Inferior parietal cortex (tissue), 1 donor: Measurements from ENCODE around the gene GID8.

ENCODE experiments used
- DNase-seq: peaks from one replicate; pipeline ENCODE4 v3.0.0-alpha.2; 2016; ENCODE audit errors: extremely low spot score

Gene GID8

GRCh38 chr20:62902926-62903615, 34.9 kb upstream of the GID8 start:
- no peak for DNase-seq

- no peak for DNase-seq
Observed at GRCh38 chr20:62905536-62906117, 32.3 kb upstream of the GID8 start.

DNA sequence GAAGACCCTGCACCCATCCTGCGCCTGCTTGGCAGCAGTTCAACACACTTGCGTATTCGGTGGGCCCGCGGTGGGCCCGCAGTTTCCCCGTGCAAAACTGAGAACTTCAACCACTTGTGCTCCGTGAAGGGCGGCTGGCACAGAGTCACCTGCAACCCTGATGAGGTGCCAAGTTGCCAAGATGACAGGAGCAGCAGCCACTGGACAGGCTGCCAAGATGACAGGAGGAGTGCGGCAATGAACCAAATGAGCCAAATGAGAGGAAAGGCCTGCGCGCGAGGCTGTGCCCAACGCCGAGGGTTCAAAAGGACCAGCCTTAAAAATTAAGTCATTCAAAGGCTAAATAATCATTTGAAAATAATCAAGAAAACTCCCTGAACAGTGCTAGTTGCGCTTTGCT, 31.7 kb upstream of the GID8 start:
- no peak for DNase-seq

DNA sequence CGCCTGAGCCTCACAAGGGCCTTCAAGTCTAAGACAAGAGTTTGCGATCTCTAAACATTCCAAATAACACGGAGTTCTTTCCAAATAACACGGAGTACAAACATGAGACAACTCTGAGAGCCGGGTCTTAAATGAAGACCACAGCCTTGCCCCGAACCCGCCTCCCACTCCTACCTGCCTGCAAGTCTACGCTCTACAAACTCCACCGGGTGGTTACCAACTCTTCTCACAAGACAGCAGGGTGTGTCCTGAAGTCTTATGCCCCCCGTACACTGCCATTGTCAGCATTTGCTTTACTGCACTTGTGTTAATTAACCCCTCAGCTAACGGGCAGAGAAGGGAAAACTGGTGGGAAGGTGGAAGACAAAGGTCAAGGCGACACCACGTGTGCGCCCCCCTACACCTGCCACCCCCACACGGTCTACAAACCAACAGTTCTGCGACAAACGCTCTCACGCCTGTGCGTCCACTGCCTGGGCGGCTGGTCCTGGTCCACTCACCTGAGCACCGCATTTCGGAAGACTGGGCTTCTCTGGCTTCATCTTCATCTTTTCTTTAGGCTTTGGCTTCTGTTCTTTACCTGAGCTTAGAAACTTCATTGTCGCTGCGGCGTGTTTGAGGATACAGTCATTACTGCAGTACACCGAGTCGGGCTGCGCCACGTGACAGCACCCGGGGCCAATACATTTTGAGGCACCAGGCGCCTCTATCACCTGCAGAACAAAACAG, 31.1 kb upstream of the GID8 start:
- no peak for DNase-seq

GRCh38 chr20:62907384-62908317, 30.3 kb upstream of the GID8 start:
- DNase-seq = no peak

DNA sequence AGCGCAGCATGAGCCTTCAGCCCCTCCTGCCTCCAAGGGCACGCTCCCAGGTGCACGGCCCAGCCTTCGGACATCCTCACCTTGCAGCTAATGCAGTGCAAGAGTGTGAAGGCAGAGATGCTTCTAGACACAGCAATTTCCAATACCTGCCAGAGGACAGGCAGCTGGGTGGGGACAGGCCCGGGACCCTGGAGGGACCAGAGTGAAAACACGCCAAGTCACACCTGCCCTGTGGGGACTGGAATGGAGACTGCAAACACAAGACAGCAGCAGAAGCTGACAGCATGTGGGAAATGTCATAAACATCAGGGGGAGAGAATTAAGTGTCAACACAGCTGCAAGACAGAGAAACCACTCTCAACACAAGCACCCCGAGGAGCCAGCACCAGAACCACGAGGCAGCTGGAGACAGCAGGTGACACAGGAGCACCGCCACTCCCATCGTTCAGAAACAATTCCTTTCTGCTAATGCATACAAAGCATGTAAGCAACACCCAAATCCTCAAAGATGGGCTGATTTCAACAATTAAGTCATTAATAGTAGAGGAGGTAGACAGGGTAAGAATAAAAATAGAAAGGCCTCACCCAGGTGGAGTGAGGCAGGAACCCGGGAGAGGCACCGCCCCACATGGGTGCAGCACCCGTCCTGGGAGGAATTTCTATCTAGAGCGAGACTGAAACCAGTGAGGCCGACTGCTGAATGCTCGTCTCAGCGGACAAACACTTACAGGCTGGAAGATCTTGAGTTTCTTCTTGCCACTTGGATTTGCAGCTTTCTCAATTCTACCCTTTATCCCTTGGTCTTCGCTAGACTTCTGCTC, 28.8 kb upstream of the GID8 start:
- DNase-seq = no peak

- DNase-seq = no peak
Observed at GRCh38 chr20:62910217-62910766, 27.7 kb upstream of the GID8 start.

GRCh38 chr20:62910777-62911497, 27.0 kb upstream of the GID8 start:
- no peak for DNase-seq

DNA sequence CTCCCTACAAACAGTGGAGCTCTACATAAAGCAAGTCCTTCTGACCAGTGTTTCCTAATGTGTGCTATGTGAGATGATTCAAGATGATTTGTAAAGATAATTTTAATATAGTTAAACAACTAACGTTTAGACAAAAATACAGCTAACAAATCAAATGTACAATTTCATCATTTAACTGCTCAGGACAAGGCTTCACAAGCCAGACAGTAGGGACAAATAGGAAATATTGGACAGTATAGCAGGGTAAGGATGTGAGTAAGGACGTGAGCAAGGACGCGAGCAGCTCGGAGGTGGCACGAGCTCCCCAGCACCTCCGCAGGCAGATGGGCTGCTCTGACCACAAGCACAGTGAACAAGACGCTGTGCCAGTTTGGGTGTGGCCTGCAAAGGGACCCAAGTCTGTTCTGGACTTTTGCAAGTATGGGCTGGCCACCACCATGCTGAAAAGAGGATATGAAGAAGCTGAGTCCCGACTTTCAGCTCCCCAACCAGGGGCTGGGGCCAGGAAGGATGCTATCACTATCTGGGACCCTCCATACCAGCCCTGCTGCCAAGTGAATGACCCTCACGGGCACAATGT, 26.2 kb upstream of the GID8 start:
- no peak for DNase-seq

DNA sequence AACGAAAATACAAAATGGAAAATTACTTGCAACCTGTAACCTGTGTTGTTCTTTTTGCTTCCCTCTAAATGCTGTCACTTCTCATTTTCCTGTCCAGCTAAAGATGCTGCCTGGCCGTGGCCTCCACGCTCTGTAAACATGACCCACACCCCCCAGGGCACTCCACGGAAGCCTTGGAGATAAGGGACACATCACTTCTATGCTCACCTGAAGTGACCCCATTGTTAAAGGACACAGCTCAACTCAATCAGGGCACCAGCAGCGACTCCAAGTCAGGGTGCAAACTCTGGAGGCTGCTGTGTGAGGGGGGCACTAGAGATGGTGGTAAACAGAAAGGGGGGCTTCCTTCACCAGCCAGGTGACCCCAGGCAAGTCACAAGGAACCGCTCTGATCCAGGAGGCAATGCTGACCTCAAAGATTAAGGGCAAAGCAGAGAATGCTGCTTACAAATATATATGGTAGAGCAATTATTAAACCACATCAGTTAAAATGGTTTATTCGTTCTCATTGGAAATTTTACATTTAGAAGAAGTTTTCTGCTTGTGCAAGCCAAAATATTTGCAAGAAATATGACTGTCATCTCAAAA, 24.8 kb upstream of the GID8 start:
- no peak for DNase-seq

DNA sequence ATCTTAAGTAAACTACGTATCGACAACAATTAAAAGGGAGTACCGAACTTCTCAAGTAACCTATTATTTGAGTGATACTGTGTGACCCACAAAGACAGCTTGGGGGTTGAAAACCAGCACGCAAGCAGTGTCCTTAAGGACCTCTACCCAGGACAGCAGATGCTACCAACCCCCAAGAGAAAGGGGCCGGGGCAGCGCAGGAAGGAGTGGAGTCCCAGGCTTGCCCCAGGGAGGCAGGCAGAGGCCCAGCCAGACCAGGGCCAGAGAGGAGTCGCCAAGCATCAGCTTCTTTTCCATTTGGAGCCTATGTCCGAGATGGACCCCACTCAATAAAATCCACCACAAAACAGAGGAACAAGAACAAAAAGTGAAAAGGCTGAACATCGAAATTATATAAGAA, 23.5 kb upstream of the GID8 start:
- DNase-seq = no peak

DNA sequence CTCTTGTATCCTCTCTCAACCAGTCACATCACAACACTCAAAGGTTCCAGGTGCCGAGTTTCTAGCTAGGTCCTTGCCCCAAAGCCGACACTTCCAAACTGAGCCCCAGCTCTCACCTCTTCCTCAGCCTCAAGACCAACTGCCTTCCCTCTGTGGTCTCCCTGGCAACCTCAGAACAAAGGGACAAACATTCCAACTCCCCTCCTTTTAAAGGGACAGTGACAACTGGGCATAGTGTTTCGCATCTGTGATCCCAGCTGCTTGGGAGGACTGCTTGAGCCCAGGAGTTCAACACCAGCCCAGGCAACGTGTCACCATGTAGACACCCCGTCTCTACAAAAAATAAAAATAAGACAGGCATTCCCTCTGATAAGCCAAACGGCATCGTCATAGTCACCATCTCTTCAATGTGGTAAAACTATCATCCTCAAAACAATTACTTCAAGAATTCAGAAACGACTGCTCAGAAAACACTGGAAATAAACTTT, 22.9 kb upstream of the GID8 start:
- DNase-seq = peak; percentile 57

DNA sequence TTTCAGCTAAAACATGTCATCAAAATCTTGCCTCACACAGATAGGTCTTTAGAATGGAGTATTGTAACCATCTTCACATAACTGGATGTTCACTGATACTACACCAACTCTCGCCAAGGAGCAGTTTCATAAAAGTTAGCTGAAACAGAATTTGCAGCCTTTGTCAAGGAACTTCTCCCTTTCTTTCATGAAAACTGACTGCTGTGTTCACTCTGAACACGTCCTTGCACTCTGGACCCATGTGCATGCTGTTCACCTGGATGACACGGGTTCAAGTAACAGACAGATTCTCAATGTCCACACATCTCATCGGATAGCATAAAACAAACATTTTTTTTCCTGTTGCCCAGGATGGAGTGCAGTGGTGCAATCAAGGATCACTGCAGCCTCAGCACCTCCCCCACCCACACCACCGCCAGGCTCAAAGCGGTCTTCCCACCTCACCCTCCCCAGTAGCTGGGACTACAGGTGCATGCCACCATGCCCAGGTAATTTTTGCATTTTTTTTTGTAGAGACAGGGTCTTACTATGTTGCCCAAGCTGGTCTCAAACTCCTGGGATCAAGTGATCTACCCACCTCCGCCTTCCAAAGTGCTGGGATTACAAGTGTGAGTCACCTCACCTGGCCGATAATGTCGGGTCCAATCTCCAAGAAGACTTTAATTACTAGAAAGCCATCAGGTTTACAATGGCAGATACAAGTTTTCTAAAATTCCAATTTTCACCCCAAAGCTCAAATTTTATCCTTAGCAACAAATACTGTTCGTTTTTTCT, 21.1 kb upstream of the GID8 start:
- no peak for DNase-seq

DNA sequence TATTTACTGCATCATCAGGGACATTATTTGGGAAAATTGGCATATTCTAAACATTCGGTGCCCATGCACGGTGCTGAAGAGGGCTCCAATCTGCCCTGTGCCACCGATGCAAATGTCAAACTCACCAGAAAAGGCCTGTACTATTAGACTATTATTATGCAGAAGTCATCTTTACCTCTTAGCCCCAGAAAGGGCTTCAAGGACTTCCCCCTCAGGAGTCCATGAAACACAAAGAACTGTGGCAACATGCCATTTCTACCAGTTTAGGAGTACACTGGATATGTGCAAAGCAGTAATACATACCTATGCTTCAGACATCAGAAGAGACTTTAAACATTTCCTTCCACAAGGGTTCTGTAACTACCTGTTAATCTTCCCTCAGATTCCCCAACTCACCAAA, 20.2 kb upstream of the GID8 start:
- no peak for DNase-seq

DNA sequence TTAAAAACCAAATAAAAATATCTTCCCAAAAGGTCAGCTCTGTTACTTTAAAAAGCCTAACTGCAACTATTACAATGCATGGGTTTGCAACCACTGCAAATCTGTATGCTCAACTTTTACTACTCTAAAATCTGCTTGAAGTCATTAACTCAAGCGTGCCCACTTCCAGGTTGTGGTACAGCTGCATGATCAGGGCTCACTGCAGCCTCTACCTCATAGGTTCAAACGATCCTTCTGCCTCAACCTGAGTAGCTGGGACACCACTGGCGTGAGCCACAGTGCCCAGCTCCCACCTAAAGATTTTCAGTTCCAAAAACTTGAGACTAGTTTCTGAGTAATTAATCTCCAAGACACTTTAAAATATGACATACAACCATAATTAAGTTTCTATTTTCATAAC, 19.8 kb upstream of the GID8 start:
- no peak for DNase-seq

GRCh38 chr20:62918831-62919230, 19.1 kb upstream of the GID8 start:
- DNase-seq = no peak

GRCh38 chr20:62920039-62920645, 17.8 kb upstream of the GID8 start:
- DNase-seq = no peak

DNA sequence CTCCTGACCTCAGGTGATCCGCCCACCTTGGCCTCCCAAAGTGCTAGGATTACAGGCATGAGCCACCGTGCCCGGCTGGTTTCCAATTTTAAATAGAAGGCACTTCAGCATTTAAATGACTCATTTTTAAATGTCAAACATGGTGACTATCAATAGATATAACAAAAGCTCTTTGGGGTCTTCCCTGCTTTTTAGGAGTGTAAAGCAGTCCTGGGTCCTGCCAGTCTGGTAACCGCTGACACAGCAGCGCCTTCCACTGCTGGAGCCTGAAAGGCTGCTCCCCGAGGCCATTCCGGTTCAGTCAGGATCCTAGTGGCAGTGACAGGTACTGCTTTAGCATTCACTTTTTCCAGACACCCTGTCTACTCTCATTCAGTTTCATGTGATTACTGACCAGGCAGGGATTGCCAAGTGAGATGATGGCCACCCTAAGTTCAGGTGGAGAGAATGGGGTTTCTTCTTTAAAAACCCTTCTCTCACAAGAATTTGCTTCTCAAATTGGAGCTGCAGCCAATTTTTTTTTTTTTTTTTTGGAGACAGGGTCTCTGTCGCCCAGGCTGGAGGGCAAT, 16.7 kb upstream of the GID8 start:
- no peak for DNase-seq
